Upper lobe of left lung (tissue), 6 donors: Measurements from ENCODE around the gene TAS2R7. TPM values are rescaled to one million over a fixed set of nuclear protein-coding genes. Genes with fewer than 3 reads are reported as not detected.

Experiments
- ATAC-seq, 2 donors: fragments of 200-7000 bp; cut with Tn5 transposase; one replicate each; pipeline ENCODE4 v1.9.1; 2022; ENCODE audit warnings: mild to moderate bottlenecking in 2 of 2, moderate library complexity in 2 of 2; ENCODE audit not compliant: low FRiP score in 2 of 2
- DNase-seq, 2 donors: peaks; one replicate each; pipeline ENCODE4 v3.0.0-alpha.2; 2019 to 2020
- H3K27ac ChIP-seq, 4 donors: fragments of 200-600 bp; sonication (generic); one replicate each; pipeline ENCODE4 v1.5.1; 2016 to 2019
- H3K27me3 ChIP-seq, 4 donors: fragments of 200-600 bp; sonication (generic); one replicate each; pipeline ENCODE4 v1.5.1; 2017 to 2019
- H3K36me3 ChIP-seq, 4 donors: fragments of 200-600 bp; sonication (generic); one replicate each; pipeline ENCODE4 v1.5.1; 2016 to 2019
- H3K4me1 ChIP-seq, 4 donors: fragments of 200-600 bp; sonication (generic); one replicate each; pipeline ENCODE4 v1.5.1; 2018 to 2019
- H3K4me3 ChIP-seq, 4 donors: fragments of 200-600 bp; sonication (generic); one replicate each; pipeline ENCODE4 v1.5.1; 2017 to 2019; ENCODE audit warnings: mild to moderate bottlenecking in 2 of 4, moderate library complexity in 1 of 4
- H3K9me3 ChIP-seq, 4 donors: fragments of 200-600 bp; sonication (generic); one replicate each; pipeline ENCODE4 v1.5.1; 2018 to 2019
- CTCF ChIP-seq, 6 experiments: fragments of 450-650 bp in 4 of 6; fragments of 200-600 bp in 2 of 6; sonication (generic) in 2 of 6; IDR thresholded peaks; one replicate each; pipeline ENCODE4 v1.5.1; 2016 to 2019; ENCODE audit warnings: antibody characterized with exemption in 6 of 6
- EP300 ChIP-seq, 4 donors: sonication (generic); formaldehyde crosslinking; IDR thresholded peaks; one replicate each; pipeline ENCODE4 v1.5.1; 2017; ENCODE audit warnings: antibody characterized with exemption in 4 of 4, control low read depth in 2 of 4
- POLR2A ChIP-seq, 4 donors: fragments of 450-650 bp; IDR thresholded peaks; one replicate each; pipeline ENCODE4 v1.5.1; 2016 to 2017; ENCODE audit warnings: antibody characterized with exemption in 4 of 4, mild to moderate bottlenecking in 2 of 4
- POLR2AphosphoS5 ChIP-seq, 2 donors: sonication (generic); formaldehyde crosslinking; IDR thresholded peaks; one replicate each; pipeline ENCODE4 v1.5.1; 2017; ENCODE audit warnings: antibody characterized with exemption in 2 of 2
- WGBS, 2 donors: methylation state at CpG; one replicate each; pipeline ENCODE4 v1.1.5; 2017 to 2018; 5-methylcytosine and 5-hydroxymethylcytosine counted together
- total RNA-seq, 6 donors: library from RNA; depleted of rRNA in 4 of 6; stranded (reverse); fragments of >200 nt in 4 of 6; gene quantifications; one replicate each; pipeline versions ENCODE4 v1.1.0 to v1.2.1, GENCODE V29; 2016 to 2021
- donor health status: DM: no; HTN: no; CAD: no; lungs with moderate emphysema.
- donor health status: DM: no; HTN: yes; CAD: no; lungs with severe emphysema.

Gene TAS2R7, protein sequence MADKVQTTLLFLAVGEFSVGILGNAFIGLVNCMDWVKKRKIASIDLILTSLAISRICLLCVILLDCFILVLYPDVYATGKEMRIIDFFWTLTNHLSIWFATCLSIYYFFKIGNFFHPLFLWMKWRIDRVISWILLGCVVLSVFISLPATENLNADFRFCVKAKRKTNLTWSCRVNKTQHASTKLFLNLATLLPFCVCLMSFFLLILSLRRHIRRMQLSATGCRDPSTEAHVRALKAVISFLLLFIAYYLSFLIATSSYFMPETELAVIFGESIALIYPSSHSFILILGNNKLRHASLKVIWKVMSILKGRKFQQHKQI
- under 1 TPM in 1 of 6 donors, not detected in 5; 0.98 TPM for total RNA-seq

DNA sequence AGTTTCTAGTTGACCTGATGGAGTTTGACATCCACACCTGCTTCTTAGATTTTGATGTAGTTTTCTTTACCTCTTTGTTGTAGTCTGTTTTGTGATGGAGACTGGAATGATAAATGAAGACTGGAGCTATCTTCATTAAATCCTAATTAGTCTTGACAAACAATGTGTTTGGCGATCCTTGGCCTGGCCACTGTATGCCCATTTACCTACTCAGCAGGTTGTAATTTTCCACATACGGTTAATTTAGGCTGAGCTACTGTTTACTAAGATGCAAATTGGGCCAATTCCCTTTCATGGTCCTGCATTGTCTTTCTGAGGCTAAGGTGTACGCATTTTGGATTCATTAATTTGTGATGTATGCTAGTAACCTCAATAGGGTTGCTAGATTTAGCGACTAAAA, at the start of gene TAS2R7:
TAS2R7 (minus strand) TSS at position 41 of the 400 bp plus-strand sequence. CDS start 57 bp downstream, outside the sequence.
- Histone ChIP-seq H3K27ac (no peak within 1 kb of the TSS), H3K4me1 (no peaks in the 10 kb centered on the region), H3K36me3 (no peaks in the 10 kb centered on the region), H3K27me3 (no peaks in the 10 kb centered on the region), H3K4me3 (no peak within 1 kb of the TSS), H3K9me3 (no peaks in the 10 kb centered on the region)
- ATAC-seq (no peak), DNase-seq (no peak)
- WGBS, 2 donors = 70 to 72% methylated on average over 4 of the region's 4 CpGs
- no peak for TF ChIP-seq POLR2A (IDR thresholded peaks at IDR 0.05)
- TF ChIP-seq CTCF (IDR thresholded peaks at IDR 0.05) = no peak
- TF ChIP-seq POLR2AphosphoS5 (IDR thresholded peaks at IDR 0.05) = no peak
- no peak for TF ChIP-seq EP300 (IDR thresholded peaks at IDR 0.05)

DNA sequence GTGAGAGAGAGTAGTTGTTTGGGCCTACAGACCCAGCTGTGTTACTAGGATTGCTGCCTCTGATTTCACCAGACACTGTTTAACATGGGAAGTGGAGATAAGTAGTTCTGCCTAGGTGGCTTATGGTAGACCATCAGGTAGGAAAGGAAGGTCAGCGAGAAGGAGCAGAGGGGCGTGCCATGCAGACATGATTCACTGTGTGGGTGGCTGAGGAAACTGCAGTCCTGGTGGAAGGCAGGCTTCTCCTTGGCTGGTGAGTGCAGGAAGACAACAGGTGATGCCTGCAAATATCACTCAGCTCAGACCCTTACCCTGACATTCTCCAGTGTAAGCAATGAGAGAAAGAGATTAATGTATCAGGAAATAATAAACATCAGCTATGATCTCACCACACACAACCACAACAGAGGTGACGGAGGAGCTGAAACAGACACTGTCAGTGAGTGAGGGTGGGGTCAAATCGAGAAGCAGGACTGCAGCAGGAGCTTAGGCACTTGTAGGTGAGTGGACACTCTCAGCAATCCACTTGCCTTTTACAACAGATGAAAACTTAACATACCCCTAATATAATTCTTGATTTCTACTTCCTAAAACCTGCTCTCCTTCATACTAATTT, 48.9 kb upstream of the TAS2R7 start:
- DNase-seq (no peak), ATAC-seq (no peak)
- H3K4me1 ChIP-seq = no peaks in the 10 kb centered on the region

DNA sequence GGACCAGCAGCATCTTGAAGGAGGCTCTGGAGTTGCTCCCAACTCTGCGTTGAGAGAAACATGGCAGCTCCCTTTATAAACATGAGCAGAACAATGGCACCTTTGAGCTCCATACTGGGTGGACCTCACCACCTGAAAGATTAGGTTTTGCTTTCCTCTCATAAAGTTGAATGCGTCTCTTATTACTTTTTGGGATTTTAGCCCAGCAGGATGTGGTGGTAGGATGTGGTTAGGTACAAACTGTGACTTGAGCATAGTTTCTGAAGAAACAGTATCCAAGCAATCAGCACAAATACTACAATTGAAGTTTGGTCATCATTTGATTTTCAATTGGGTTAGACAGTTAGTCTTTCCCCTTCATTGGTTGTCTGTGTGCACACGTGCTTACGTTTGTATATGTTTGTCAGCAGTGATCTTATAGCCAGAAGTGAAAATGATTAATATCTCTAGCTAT, 47.0 kb upstream of the TAS2R7 start, which contains the start of gene PRR4:
PRR4 (minus strand) TSS at position 51 of the 454 bp plus-strand sequence; CDS start at position 13, 38 bp downstream.
- H3K4me3 ChIP-seq = no peak within 1 kb of the TSS
- no peaks in the 10 kb centered on the region for H3K4me1 ChIP-seq
- no peaks in the 10 kb centered on the region for H3K27me3 ChIP-seq
- TF ChIP-seq POLR2A (IDR thresholded peaks at IDR 0.05) (no peak), POLR2AphosphoS5 (IDR thresholded peaks at IDR 0.05) (no peak), EP300 (IDR thresholded peaks at IDR 0.05) (no peak), CTCF (IDR thresholded peaks at IDR 0.05) (no peak)
- peaks cover 0 to 4% (median 0%) of the 10 kb centered on the region in 4 donors for H3K36me3 ChIP-seq
- H3K9me3 ChIP-seq = no peaks in the 10 kb centered on the region
- ATAC-seq = no peak
- WGBS, 2 donors = 83 to 84% methylated on average over 4 of the region's 4 CpGs
- H3K27ac ChIP-seq = no peak within 1 kb of the TSS
- DNase-seq = no peak

More for the DNA sequence above, 48.9 kb upstream of the TAS2R7 start:
- TF ChIP-seq CTCF (IDR thresholded peaks at IDR 0.05) (no peak), POLR2AphosphoS5 (IDR thresholded peaks at IDR 0.05) (no peak), POLR2A (IDR thresholded peaks at IDR 0.05) (no peak), EP300 (IDR thresholded peaks at IDR 0.05) (no peak)
- Histone ChIP-seq H3K9me3 (peaks cover 0 to 7% (median 0%) of the 10 kb centered on the region in 4 donors), H3K36me3 (peaks cover 0 to 4% (median 0%) of the 10 kb centered on the region in 4 donors), H3K27me3 (no peaks in the 10 kb centered on the region), H3K27ac (no peak overlapping the region), H3K4me3 (no peak overlapping the region)
- WGBS, 2 donors = 81 to 86% methylated on average over 4 of the region's 4 CpGs

GRCh38 chr12:10847744-10848143, 45.3 kb upstream of the TAS2R7 start:
- no peaks in the 10 kb centered on the region for H3K27me3 ChIP-seq
- no peaks in the 10 kb centered on the region for H3K9me3 ChIP-seq
- TF ChIP-seq POLR2AphosphoS5 (IDR thresholded peaks at IDR 0.05) = no peak
- no peak for TF ChIP-seq EP300 (IDR thresholded peaks at IDR 0.05)
- TF ChIP-seq CTCF (IDR thresholded peaks at IDR 0.05) = no peak
- no peak for TF ChIP-seq POLR2A (IDR thresholded peaks at IDR 0.05)
- ATAC-seq (no peak), DNase-seq (no peak)
- no peak overlapping the region for H3K27ac ChIP-seq
- H3K36me3 ChIP-seq = peaks cover 0 to 4% (median 0%) of the 10 kb centered on the region in 4 donors
- WGBS, 2 donors = 42 to 54% methylated on average over 2 of the region's 2 CpGs
- no peak overlapping the region for H3K4me3 ChIP-seq
- no peaks in the 10 kb centered on the region for H3K4me1 ChIP-seq
